Breast epithelium (tissue), 3 donors: ENCODE data around the gene BIK.

Experiments used
- POLR2A ChIP-seq: fragments of 450-650 bp; IDR thresholded peaks from one replicate; pipeline ENCODE4 v1.6.1; 2016; ENCODE audit warnings: antibody characterized with exemption, mild to moderate bottlenecking, moderate library complexity
- POLR2AphosphoS5 ChIP-seq, 3 donors: sonication (generic); formaldehyde crosslinking; IDR thresholded peaks; one replicate each; pipeline ENCODE4 v1.6.1; 2017; ENCODE audit warnings: antibody characterized with exemption in 3 of 3
- TF ChIP-seq, protein P1 (sequence below), 3 donors: fragments of 450-650 bp; IDR thresholded peaks; one replicate each; pipeline ENCODE4 v1.5.1; 2016 to 2017; ENCODE audit warnings: antibody characterized with exemption in 3 of 3, mild to moderate bottlenecking in 3 of 3, moderate library complexity in 3 of 3

GRCh38 chr22:43173566-43173965 lies 63.0 kb downstream of the BIK start:
- TF ChIP-seq POLR2A (no peak), POLR2AphosphoS5 (IDR thresholded peaks at IDR 0.05) (no peak)
- TF ChIP-seq, protein P1, sequence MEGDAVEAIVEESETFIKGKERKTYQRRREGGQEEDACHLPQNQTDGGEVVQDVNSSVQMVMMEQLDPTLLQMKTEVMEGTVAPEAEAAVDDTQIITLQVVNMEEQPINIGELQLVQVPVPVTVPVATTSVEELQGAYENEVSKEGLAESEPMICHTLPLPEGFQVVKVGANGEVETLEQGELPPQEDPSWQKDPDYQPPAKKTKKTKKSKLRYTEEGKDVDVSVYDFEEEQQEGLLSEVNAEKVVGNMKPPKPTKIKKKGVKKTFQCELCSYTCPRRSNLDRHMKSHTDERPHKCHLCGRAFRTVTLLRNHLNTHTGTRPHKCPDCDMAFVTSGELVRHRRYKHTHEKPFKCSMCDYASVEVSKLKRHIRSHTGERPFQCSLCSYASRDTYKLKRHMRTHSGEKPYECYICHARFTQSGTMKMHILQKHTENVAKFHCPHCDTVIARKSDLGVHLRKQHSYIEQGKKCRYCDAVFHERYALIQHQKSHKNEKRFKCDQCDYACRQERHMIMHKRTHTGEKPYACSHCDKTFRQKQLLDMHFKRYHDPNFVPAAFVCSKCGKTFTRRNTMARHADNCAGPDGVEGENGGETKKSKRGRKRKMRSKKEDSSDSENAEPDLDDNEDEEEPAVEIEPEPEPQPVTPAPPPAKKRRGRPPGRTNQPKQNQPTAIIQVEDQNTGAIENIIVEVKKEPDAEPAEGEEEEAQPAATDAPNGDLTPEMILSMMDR (IDR thresholded peaks at IDR 0.05) = no peak
